HS-5 (cell line): ENCODE results near the gene APOB.

Source experiments
- DNase-seq: peaks from one replicate; pipeline ENCODE4 v3.0.0-alpha.2; 2012; ENCODE audit warnings: low read depth

The APOB gene

DNA sequence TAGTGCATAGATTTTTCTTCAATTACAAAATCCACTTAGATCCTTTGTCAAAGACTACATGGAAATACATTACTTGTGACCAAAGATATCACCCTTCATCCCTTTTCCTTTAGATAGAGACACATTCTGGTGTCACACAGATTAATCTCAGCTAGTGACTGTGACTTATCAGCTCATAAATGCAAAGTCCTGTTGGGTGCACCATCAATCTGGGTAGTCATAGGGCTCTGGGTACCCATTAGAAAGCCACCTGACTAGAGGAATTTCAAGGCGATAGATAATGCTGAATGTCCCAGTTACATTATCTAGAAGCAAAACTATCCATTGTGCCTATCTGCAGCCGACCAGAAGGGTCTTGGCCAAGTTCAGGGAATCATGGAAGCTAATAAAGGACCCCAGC is 2.6 kb upstream of the APOB start:
- DNase-seq, result no peak

DNA sequence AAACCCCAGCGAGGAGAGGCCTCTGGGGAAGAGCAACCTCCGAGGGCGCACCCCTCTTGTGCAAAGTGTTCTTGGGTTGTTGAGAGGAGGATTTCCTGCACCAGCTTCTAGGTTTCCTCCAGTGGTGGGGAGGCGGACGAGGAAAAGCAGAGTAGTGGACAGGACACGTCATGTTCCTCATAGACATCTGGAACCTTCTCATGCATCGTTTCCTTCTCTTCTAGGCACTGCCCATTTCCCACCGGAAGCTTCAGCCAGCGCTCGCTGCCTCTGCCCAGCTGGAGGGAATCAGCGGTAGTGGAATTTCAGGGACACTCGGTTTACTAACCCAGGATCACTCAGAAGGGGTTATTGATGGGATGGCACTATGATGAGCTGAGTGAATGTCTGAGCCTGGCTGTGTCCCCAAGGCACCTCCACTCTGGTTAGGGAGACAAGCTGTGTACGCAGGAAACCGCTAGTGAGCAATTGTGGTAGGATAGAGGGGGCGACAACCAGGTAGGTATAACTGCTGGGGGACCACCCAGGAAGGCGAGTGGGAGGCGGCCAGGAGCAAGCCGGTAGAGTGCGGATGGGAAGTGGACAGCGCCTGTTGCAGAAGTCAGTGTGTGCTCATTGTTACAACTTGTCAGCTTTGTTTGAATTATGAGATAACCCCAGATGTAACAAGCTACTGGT is 960 bp upstream of the APOB start:
- DNase-seq, result no peak

DNA sequence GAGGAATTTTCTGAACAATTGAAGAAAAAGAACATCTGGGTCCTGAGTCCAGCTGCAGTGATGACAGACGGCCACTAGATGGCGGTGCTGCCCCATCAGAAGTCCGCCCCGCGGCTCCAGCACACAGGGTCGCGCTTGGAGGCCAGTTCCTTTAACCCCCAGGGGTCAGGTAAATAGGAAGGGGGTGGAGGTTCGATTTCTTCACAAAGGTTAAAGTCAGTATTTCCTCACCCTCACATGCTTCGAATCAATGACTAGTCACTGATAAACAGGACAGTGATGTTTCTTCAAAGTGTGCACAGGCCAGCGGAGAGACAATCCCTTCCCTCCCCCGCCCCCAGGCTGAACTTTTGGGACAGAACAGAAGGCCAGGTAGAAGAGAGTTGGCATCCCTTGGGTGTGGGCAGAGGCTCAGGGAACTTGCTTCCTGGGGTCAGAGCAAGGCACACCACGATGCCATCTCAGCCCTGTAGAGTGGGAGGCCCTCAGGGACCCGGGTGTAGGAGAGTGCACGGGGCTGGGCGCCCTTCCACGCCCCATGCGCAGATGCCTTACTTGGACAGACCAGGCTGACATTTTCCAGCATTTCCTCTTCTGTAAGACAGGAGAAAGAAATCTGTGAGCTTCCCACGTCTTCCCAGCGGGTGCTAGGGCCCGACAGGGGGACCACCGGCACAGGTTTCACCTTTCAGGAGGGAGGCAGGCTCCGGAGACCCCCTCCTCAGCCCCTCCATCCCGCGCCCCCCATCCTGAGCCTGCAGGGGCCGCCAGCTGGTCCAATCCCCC is 722 bp downstream of the APOB start:
- peak; percentile 5 for DNase-seq

DNA sequence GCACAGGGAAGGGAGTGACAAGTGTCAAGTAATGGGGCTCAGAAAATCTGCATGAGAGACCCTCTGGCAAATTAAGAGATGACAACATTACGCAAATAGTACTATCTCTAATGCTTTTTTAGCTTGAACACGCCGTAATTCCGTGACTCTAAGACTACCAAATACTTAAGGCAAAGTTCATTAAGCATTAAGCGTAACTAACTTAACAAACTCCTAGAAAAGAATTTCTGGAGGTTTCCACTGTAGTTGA is 1.2 kb downstream of the APOB start:
- DNase-seq, result no peak

DNA sequence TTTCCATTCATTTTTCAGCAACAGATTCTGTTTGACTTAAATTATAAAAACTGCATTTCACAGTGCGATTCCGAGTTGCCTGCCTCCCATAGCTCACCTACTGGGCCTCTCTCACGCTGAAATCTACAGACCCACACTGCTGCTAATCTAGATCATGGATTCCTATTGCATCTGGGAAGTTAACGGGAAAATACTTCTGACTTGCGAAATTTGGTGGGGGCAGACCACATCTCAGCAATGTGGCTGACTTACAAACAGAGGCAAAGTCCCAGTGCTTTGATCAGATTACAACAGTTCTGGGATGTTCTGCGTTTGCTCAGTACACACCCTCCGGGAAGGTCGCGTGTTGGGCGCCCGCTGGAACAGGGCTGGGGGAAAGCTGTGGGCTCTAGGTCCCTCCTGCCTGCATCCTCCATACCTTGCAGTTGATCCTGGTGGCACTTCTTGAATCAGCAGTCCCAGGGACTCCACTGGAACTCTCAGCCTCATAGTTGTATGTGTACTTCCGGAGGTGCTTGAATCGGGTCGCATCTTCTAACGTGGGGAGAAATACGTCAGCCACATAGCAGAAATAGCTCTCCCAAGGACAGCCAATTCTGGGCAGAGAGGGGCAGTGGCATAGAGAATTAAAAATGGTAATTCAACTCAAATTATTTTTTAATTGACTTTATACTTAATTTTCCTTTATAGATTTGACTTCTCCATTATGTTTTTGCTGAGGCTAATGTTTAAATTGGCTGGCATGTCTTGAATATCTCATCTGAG is 1.7 kb downstream of the APOB start:
- no peak for DNase-seq

DNA sequence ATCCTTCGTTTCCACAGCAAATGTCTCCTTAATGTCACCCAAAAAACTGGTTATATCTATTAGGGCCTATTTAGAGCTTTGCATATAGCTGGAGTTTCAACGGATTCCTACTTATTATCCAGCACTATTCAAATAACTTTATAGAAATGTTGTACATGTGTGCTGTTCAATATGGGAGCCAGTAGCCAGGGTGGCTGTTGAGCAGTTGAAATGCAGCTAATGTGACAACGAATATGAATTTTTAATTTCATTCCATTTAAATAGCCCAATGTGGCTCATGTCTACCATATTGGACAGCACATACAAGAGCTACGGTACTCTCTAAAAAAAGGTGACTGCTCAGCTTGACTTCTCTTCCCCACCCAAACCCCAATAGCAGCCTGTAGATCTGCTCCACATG is 2.4 kb downstream of the APOB start:
- no peak for DNase-seq

GRCh38 chr2:21040468-21041377 is 3.1 kb downstream of the APOB start:
- no peak for DNase-seq

GRCh38 chr2:21039979-21040467 is 3.9 kb downstream of the APOB start:
- no peak for DNase-seq

GRCh38 chr2:21039080-21039556 is 4.8 kb downstream of the APOB start:
- DNase-seq, result no peak

DNA sequence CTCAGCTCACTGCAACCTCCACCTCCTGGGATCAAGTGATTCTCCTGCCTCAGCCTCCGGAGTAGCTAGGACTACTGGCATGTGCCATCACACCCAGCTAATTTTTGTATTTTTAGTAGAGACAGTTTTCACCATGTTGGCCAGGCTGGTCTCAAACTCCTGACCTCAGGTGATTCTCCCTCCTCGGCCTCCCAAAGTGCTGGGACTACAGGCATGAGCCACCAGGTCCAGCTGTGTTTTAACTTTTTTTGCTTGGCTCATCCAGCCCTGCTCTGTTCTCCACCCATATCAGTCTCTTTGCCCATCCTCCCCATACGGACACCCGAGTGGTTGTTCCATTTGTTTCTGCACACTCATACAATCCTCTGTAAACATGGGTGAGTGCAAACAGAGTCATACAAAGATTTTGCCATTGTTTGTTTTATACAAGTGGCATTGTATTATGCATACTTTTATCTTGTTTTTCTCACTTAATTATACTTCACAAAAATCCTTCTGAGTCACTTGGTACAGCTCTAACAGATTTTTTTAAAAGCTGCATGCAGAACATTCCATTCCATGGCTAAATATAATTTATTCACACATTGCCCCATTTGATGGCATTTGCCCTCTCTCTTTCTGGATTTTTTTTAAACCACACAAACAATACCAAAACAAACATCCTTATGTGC is 5.3 kb downstream of the APOB start:
- no peak for DNase-seq

DNA sequence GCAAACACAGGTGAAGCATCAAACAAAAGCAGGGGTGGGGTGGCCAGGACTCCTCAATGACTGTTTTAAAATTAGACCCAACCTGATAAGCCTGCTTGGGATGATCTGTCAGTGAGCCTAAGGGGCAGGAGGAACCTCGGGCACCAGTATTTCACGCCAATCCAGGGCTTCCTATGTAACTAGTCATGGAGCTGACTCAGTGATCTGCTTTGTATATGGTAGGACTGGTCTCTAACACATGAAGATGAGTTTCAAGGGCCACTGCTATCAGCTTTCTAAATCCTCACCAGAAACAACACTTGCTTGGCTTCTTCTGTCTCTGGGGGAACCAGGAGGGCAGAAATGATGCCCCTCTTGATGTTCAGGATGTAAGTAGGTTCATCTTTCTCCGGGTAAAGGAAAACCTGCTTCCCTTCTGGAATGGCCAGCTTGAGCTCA is 6.2 kb downstream of the APOB start:
- DNase-seq, result no peak

GRCh38 chr2:21036708-21037670 is 6.9 kb downstream of the APOB start:
- no peak for DNase-seq

GRCh38 chr2:21035974-21036707 is 7.7 kb downstream of the APOB start:
- no peak for DNase-seq

- no peak for DNase-seq
Observed at GRCh38 chr2:21035282-21035973, 8.4 kb downstream of the APOB start.

DNA sequence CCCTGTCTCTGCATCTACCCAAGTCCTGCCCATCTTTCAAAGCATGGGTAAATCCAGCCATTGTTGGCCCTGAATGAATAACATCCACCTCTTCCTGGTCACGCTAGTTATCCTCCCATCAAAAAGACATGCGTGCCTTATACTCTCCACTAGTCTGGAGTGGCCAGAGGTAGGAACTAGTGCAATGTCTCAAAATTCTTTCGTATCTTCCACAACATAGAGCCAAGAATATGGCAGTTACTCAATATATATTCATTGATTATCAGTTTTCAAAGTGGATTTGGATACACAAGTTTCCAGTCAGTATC is 8.9 kb downstream of the APOB start:
- no peak for DNase-seq

DNA sequence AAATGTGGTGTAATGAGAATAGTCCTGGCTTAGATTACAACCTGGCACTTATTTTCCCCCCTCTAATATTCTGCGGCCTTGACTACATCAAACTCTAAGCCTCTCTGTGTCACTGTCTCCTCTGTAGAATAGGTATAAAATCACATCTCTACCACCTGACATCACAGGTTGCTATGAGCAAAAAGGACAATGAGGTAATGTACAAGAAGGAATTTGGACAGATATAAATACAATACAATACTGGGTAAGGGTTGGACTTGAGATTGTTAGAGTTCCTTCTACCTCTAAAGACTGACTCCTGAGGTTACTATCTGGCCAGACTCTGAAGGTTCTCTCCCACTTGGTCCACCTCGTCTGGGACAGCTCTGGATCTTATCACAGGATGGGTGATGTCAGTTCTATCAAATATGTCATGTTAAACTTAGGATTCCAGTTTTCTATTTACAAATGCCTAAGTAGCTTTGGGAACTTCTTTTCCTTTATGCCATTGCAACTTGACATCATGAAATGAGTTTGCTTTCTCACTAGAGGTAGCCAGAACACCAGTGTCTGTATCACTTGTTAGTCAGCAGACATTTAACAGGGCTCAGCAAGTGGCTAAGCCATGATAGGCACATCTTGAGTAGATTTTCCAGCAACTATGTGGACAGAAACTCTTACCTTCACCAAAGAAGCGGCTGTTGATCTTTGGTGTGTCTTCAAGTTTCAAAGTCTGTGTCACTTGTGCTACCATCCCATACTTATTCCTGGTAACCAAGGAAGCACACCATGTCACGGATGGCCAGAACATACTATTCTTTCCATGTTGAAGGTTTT is 9.5 kb downstream of the APOB start:
- no peak for DNase-seq

DNA sequence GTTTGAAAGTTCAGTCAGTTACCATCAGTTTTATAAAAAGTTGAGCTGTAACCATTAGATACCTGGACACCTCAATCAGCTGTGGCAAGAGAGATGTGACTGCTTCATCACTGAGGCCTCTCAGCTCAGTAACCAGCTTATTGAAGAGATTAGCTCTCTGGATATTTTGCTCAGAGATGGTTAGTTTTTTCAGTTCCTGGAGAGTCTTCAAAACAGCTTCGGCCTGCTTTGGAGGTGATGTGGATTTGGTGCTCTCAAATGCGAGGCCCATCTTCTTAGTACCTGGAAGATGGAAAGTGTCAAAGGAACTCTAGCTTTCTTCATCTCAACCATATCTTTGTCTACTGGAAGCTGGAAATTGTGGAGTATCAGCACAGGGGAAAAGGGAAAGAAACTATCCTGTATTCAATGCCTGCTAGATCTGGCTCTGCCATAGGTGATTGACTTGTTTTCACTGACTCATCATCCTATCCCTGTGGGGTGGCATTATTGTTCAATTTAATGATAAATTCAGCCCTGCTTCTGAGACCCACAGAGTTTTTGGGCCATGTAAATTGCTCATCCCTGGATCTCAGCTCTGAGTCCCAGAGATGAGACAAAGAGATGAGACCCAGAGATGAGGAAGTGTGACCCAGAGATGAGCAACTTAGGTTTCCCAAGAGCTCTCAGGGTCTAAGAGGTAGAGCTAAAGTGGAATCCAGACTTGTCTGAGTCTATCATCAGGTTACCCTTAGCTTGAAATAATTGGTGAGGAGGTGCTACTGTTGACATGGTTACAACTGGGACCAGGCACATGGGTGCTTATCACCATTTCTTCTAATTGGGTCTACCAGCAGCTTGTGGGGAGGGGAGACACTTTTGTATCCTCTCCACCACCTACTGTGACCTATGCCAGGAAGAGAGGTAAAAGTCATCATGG is 10.4 kb downstream of the APOB start:
- no peak for DNase-seq
